NCI-H526 treated with DMSO at 0.1 percent for 48 hours (cell line): Measurements from ENCODE around the gene ACVR1.
A peak's percentile ranks its signal among the peaks of the same experiment; 100 is the strongest.

Experiments used
- DNase-seq: peaks from one replicate; lab custom pipeline; 2025; lab: John Stamatoyannopoulos, UW

The ACVR1 gene

GRCh38 chr2:157790780-157791179 lies 85.3 kb downstream of the ACVR1 start:
- no peak for DNase-seq

- DNase-seq, result no peak
Observed at GRCh38 chr2:157789933-157790511, 86.1 kb downstream of the ACVR1 start.

DNA sequence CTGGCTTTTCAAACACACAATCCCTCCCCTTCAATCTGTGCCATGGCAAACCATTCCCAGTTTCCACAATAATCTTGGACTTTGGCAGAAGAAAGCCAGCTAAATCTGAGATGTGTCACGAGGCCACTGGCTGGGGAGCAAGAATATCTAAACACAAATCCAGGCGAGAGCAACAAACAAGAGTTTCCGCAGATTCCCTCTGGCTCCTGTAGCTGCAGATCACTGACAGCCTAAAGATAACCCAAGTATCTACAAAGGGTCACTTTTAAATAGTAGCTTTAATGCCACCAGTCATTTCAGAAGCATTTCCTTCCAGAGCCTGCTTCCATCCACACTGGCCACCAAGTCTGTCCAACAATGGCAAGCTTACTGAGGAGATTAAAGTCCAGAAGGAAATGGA lies 86.9 kb downstream of the ACVR1 start:
- no peak for DNase-seq

- no peak for DNase-seq
Observed at GRCh38 chr2:157788201-157788600, 87.9 kb downstream of the ACVR1 start.

- DNase-seq, result no peak
Observed at GRCh38 chr2:157787364-157787938, 88.7 kb downstream of the ACVR1 start.

DNA sequence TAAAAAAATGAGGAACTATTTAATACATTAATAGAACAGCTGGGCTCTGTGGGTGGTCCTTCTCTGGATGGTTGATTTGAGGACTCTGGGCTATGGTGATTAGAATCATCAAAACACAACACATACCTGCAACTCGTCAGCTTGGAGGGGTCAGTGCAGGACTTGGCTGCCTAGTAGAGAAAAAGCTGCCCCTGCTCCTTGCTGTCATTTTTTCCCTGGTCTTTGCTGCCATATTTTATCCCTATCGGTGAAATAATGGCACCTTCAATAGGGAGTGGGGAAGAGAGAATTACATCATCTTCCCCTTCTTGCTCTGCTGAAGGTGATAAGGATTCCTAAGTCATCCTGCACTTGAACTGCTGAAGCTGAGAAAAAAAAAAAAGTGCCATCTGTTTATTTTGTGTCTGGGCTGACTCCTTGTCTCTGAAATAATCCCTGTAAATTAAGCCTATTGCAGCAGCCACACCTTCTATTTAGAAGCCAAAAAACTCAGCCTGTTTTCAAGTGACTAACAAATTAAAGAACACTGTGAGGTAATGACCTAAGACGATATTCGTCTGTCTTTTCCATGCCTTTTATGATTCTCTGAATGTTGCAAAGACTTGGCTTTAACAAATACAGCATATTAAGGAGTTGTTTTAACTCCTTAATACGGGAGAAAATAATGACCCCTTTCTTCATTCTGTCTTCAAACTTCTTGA lies 89.3 kb downstream of the ACVR1 start:
- no peak for DNase-seq

GRCh38 chr2:157785866-157786662 lies 90.1 kb downstream of the ACVR1 start:
- no peak for DNase-seq

DNA sequence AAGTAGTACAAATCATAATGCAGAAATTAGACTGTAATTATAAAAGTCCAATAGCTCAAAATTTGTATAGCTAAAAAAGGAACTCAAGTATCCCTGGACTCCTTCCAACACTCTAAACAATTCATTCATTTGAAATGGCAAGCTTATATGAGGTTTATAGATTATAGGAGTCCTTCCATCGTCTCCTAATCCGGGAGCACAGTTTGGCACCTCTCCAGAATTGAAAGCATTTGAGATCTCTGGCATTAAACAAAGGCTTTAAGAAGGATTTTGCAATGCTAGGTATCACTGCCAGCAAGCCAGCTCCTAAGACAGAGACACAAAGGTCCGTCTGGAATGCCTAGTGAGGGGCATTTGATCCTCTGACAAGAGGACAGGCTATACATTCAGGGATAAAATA lies 90.9 kb downstream of the ACVR1 start:
- DNase-seq, result no peak

DNA sequence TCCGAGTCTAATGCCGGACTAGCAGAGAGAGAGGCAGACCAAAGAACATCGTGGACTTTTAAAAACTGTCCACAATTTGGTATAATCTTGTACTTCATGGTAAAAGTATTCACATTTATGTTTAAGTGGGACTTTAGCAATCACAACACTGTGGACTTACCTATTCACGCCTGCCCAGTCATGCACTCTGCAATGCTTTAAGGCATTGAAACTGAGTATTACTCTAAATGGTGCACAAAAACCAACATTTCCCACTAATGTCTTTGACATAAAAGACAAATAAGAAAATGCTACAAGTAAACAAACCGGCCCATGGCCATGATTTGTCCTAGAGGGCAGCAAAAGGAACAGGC lies 91.3 kb downstream of the ACVR1 start:
- DNase-seq, result no peak

DNA sequence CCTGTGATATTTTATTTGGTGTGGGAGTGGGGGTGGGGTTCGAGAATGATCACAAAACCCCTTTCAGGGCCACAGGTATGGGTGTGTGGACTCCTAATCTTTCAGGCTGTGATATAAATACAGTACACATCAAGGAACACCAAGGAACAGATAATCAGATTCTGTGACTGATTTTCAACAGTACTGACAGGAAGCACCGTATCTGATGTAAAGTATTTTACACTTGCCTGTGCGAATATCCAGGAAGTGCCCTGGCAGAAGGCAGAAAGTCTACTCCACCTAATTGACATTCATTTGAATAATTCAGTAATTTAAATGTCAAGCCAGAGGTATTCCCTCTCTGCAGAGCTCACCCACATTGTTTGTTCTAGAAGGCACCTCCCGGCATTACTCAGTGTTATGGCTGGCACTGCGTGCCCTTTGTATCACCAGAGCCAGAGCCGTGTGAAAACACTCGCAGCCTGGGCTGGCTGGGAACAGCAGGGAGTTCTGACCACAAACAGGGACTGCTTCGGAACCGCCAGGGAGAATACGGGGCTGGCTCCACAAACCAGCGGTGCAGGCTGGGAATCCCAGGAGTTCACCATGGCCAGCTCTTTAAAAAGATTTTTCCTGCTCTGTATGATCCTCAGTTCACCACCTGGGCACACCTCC lies 91.8 kb downstream of the ACVR1 start:
- DNase-seq, result peak; percentile 83

DNA sequence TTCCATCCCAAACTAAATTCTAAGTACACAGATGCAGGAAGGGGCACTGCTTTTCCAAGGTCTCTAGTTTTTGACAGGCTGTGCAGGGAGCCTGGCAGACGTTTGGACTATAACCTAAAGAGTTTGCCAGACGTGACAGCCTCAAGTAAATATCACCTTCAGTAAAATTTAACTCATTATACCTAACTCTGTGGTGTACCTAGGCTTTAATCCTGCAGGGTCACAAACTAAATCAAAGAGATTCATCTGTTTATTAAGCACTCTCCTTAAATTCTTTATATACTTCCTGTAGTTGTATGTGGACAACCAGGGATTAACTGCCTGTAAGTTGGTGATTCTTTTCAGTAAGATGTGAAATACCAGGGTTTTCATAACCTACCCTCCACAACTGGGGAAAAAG lies 92.9 kb downstream of the ACVR1 start:
- no peak for DNase-seq

DNA sequence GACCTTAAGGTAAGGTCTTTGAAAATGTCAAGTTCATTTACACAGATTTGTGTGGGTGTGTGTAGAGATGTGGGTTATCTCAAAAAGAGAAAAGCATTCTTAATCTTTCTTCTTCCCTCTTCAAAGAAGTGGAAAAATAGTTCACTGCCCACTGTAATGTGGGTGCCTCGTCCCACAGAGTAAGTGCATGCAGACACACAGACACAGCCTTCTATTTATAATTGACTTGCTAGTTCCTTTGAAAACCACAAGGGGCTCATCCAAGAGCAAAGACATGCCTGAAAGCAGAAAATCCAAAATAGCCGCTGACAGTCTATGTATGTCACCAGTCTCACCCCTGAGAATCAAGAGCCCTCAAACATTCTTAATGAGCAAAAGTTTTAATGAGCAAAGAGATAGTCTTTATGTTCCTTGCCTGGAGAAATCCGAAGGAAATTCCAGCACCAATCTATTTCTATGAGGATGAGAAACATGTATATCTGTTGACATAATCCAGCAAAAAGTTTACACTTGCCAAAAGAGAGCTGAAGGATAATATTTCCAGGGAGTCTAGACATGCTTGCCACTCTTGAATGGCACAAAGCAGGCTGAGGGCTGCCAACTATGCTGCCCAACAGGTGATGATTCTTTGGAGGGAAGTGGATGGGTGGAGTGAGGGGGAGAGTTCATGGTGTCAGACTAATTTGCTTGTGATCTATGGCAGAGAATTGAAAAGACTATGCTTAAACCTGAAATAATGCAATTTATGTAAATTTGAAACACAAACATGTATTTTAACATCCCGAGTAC lies 93.9 kb downstream of the ACVR1 start:
- no peak for DNase-seq

DNA sequence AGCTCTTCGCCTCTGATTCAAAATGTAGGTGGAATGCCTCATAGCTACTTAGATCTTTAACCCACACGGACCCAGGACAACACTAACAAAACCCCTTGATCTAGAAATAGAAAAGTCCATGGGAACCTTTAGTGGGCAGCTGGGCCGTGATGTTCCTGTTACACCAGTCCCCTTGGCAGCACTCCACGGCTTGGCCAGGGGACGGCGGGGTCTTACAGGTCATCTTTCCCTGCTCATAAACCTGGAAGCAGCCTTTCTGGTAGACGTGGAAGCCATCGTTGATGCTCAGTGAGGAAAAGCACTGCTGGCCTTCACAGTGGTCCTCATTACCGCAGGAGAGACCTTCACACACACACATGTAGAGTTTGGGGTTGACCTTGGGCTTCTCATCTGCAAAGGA lies 95.9 kb downstream of the ACVR1 start:
- DNase-seq, result no peak

- DNase-seq, result no peak
Observed at GRCh38 chr2:157779794-157780193, 96.3 kb downstream of the ACVR1 start.

DNA sequence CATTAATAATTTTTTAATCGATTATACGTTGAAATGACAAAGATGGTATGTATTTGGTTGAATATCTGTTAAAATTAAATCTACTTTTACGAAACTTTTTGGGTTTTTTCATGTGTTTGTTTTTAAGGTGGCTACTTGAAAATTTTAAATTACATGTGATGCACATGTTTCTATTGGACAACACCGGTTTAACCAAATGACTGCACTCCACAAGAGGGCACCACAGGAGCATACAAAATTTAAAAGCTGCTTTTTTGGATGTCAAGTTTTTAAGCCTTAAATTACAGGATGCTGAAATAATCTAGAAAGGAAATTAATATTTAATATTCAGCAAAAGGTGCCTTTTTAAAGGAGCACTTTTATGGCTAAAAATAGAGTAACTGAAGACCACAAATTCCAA lies 98.7 kb downstream of the ACVR1 start:
- peak; percentile 10 for DNase-seq

DNA sequence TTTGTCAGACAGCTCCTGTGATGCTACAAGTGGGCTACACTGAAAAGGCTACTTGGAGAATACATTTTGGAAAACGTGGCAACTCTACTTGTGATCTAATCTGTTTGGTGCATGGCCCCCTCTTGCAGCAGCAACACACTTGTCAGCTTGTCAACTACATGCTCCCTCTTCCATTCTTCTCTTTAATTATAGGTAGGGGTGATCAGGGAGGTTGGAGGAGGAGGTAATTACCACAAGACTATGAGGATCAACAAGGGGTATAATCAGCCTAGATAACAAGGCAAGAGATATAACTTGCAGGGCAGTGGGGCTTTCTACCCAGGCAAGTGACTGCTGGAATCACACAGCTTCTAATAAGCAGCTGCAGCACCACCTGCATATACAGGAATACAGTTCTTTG lies 104.9 kb downstream of the ACVR1 start:
- no peak for DNase-seq

- DNase-seq, result no peak
Observed at GRCh38 chr2:157769856-157770255, 106.3 kb downstream of the ACVR1 start.

DNA sequence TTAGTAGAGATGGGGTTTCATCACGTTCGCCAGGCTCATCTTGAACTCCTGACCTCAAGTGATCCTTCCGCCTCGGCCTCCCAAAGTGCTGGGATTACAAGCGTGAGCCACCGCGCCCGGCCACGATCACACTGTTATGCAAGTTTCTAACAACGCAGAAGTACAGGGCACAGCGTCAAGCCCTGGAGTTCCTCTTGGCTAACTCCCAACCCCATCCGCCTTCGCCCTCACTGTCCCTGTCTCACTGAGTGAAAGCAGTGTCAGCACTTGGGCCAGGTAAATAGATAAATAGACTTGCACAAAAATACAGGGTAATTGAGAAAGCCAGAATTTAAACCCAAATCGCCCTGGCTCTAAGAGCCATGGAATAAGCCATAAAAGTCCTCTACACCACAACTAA lies 111.7 kb downstream of the ACVR1 start:
- no peak for DNase-seq

- DNase-seq, result no peak
Observed at GRCh38 chr2:157761520-157761919, 114.6 kb downstream of the ACVR1 start.

DNA sequence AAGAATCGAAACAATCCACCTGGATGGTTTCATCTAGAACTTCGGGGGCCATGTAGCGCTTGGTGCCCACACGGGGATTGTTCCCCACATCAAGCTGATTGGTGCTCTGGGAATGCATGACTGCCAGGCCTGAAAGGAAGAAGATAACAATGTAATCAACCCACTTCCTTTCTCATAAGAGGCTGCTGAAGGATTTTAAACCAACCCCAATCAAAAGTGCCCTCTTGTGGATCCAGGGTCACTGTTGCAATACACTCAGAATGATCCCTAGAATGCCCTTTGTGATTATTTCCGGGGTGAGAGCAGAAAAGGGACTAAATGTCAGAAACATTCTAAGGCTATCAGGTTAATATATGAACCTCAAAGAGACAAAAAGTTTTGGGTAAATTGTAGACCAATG lies 115.2 kb downstream of the ACVR1 start:
- DNase-seq, result no peak

DNA sequence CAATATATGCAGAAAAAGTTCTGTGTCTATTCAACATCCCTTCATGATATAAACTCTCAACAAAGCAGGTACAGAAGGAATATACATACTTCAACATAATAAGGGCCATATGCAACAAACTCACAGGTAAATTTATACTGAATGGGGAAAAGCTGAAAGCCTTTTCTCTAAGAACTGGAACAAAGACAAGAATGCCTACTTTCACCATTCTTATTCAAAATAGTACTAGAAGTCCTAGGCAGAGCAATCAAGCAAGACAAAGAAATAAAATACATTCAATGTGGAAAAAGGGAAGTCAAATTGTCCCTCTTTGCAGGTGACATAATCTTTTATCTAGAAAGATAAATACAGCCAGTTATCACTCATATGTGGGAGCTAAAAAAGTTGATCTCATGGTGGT lies 116.3 kb downstream of the ACVR1 start:
- DNase-seq, result no peak

DNA sequence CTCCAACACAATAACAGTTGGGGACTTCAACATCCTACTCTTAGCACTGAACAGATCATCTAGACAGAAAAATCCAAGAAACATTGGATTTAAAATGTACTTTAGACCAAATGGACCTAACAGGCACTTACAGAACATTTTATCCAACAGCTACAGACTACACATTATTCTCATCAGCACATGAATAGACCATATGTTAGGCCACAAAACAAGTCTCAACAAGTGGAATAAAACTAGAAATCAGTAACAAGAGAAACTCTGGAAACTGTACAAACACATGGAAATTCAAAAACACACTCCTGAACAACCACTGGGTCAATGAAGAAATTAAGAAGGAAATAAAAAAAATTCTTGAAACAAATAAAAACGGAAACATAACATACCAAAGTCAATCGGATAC lies 117.5 kb downstream of the ACVR1 start:
- DNase-seq, result no peak
